ENCODE measurements around the gene LRMDA. TPM values are rescaled to one million over a fixed set of nuclear protein-coding genes. Genes with fewer than 3 reads are reported as not detected.

Gene LRMDA
- polyA plus RNA-seq, 3 donors: 39.8 to 59.6 (median 56.4) TPM

DNA sequence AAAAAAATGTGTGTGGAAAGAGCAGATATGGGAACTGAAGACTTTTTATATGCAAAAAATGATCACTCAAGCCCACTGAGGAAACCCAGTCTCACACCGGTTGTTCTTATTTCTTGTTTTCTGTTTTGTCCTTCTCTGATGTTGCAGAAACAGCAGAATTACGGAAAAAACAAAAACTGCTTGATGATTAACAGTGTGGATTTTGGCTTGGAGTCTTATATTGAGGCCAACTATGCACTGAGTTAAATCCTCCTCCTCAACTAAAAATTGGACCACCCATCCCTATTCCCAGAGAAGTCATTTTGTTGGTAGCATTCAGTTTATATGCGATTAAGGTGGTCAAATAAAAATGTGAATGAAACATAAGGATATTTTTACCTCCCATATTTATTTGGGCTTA is 246.1 kb downstream of the LRMDA start:
- Histone ChIP-seq H3K27me3 (ENCODE audit: control insufficient read depth in 2 of 2, insufficient read depth in 2 of 2, low read length in 2 of 2) (no peaks in the 10 kb centered on the region), H3K4me3 (replicated peaks in 1 of 3; ENCODE audit: low read depth in 2 of 3, low read length in 3 of 3) (no peak overlapping the region), H3K9me3 (replicated peaks in 1 of 2; ENCODE audit: control insufficient read depth in 1 of 2, insufficient read depth in 1 of 2, low read length in 2 of 2) (no peaks in the 10 kb centered on the region), H3K9ac (ENCODE audit: insufficient read depth, low read length, poor library complexity, severe bottlenecking) (no peak overlapping the region), H3K27ac (ENCODE audit: low read depth in 1 of 2, low read length in 2 of 2) (no peak overlapping the region), H2AFZ (ENCODE audit: insufficient read depth, low read depth, low read length, poor library complexity, severe bottlenecking) (no peak overlapping the region), H3K79me2 (ENCODE audit: insufficient read depth, low read length) (peaks cover 8% of the 10 kb centered on the region), H4K20me1 (ENCODE audit: insufficient read depth, low read length) (no peaks in the 10 kb centered on the region), H3K4me2 (replicated peaks; ENCODE audit: extremely low read depth, low read length, poor library complexity, severe bottlenecking) (no peak overlapping the region), H3K4me1 (ENCODE audit: control insufficient read depth in 1 of 2, insufficient read depth in 2 of 2, low read length in 2 of 2) (peaks cover 5 to 6% of the 10 kb centered on the region in 2 donors), H3K36me3 (replicated peaks in 1 of 2; ENCODE audit: control insufficient read depth in 1 of 2, insufficient read depth in 2 of 2, low read length in 2 of 2) (peaks cover 0 to 12% of the 10 kb centered on the region in 2 donors)
- Mint-ChIP-seq H3K9me3 (no peaks in the 10 kb centered on the region), H3K4me3 (no peak overlapping the region), H3K27ac (no peak overlapping the region), H3K4me1 (peaks cover 6% of the 10 kb centered on the region), H3K27me3 (ENCODE audit: low read depth in 3 of 3) (peaks cover 0 to 2% (median 0%) of the 10 kb centered on the region in 3 donors), H3K36me3 (peaks cover 4 to 15% of the 10 kb centered on the region in 2 donors)
- TF ChIP-seq CTCF (IDR thresholded peaks at IDR 0.05): no peak
- intact Hi-C loops (cut with micrococcal nuclease): no loop called here
- no CpG with 5 or more reads among the region's 3 CpGs for WGBS (ENCODE audit: insufficient coverage)
- no peak for DNase-seq

- H3K4me2 ChIP-seq (replicated peaks; ENCODE audit: extremely low read depth, low read length, poor library complexity, severe bottlenecking): no peak overlapping the region
- no peak overlapping the region for H3K4me3 ChIP-seq (replicated peaks in 1 of 3; ENCODE audit: low read depth in 2 of 3, low read length in 3 of 3)
- 100% methylated on average over 1 of the region's 4 CpGs for WGBS (ENCODE audit: insufficient coverage)
- H3K9me3 Mint-ChIP-seq: no peaks in the 10 kb centered on the region
- peaks cover 0 to 12% of the 10 kb centered on the region in 2 donors for H3K36me3 ChIP-seq (replicated peaks in 1 of 2; ENCODE audit: control insufficient read depth in 1 of 2, insufficient read depth in 2 of 2, low read length in 2 of 2)
- H3K4me1 ChIP-seq (ENCODE audit: control insufficient read depth in 1 of 2, insufficient read depth in 2 of 2, low read length in 2 of 2): no peaks in the 10 kb centered on the region
- TF ChIP-seq CTCF (IDR thresholded peaks at IDR 0.05): no peak
- H3K9ac ChIP-seq (ENCODE audit: insufficient read depth, low read length, poor library complexity, severe bottlenecking): no peak overlapping the region
- H4K20me1 ChIP-seq (ENCODE audit: insufficient read depth, low read length): no peaks in the 10 kb centered on the region
- no peaks in the 10 kb centered on the region for H3K27me3 ChIP-seq (ENCODE audit: control insufficient read depth in 2 of 2, insufficient read depth in 2 of 2, low read length in 2 of 2)
- H3K4me1 Mint-ChIP-seq: no peaks in the 10 kb centered on the region
- H2AFZ ChIP-seq (ENCODE audit: insufficient read depth, low read depth, low read length, poor library complexity, severe bottlenecking): no peak overlapping the region
- H3K4me3 Mint-ChIP-seq: no peak overlapping the region
- peaks cover 8% of the 10 kb centered on the region for H3K79me2 ChIP-seq (ENCODE audit: insufficient read depth, low read length)
- peaks cover 0 to 2% (median 0%) of the 10 kb centered on the region in 3 donors for H3K27me3 Mint-ChIP-seq (ENCODE audit: low read depth in 3 of 3)
- H3K36me3 Mint-ChIP-seq: peaks cover 4 to 13% of the 10 kb centered on the region in 2 donors
- H3K27ac ChIP-seq (ENCODE audit: low read depth in 1 of 2, low read length in 2 of 2): no peak overlapping the region
- no peaks in the 10 kb centered on the region for H3K9me3 ChIP-seq (replicated peaks in 1 of 2; ENCODE audit: control insufficient read depth in 1 of 2, insufficient read depth in 1 of 2, low read length in 2 of 2)
- intact Hi-C loops (cut with micrococcal nuclease): no loop called here
- DNase-seq: no peak
- no peak overlapping the region for H3K27ac Mint-ChIP-seq
Observed at GRCh38 chr10:75678527-75678926, 247.1 kb downstream of the LRMDA start.

Measured in CD14-positive monocyte (primary cell).